GM21381 (cell line): ENCODE data around the gene MMP25.
A peak's percentile ranks its signal among the peaks of the same experiment; 100 is the strongest.
"Not testable (repeated sequence)": the region's sequence is repeated elsewhere in the genome, so short reads cannot be mapped to it uniquely, and the experiment has no call there.

Source experiments
- ATAC-seq: cut with Tn5 transposase; IDR thresholded peaks from one replicate; pipeline ENCODE4 v1.9.1; 2021; ENCODE audit warnings: mild to moderate bottlenecking, moderate library complexity; ENCODE audit not compliant: unreplicated experiment

MMP25 gene

DNA sequence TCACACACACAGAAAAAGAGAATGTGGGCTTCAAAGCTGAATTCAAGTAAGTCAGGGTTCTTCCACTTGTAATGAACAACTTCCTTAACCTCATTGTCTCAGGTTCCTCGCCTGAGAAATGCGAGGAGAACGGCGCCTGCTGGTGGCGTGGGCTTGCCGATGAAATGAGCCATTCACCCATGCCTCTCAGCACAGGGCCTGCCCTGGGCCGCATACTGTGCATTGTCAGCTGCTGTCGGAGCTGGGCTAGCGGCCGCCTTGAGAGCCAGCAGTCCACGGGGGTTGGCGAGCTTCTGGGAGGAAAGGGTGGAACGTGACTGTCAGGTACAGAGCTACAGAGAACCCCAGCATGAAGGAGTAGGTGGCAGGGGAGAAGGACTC lies 7.0 kb downstream of the MMP25 start:
- ATAC-seq: not testable (repeated sequence)

DNA sequence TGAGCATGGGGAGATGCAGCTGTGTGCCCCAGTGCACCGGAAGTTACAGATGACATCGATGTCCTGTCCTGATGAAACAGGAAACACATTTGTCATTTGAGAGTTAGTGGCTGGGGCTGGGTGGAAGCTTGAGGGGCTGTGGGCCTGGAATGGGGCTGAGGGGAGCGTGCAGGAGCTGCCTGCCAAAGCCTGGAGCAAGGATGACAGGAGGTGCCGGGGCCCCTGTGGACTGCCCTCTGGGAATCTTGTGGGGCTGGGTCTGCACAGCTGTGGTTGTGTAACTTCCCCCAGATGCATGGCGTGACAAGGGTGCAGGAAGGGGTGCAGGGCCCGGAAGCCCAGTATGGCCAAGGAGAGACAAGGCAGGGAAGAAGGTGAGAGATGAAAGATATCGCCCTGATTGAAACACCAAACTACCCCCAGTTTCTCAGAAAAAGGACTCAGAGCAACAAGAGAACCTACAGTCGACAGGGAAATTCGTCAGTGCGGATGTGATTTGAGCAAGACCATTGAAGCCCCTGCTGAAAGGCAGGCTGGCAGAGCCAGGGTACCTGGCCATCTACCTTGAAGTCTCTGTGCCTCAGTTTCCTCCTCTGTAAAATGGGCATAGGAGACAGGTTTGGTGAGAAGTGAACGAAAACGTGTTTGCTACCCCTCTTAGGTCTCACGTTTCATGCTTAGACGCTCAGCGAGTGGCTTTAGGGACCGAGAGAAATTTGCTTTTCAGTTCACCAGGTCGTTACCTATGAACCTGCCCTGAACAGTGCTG lies 8.8 kb downstream of the MMP25 start:
- no peak for ATAC-seq

DNA sequence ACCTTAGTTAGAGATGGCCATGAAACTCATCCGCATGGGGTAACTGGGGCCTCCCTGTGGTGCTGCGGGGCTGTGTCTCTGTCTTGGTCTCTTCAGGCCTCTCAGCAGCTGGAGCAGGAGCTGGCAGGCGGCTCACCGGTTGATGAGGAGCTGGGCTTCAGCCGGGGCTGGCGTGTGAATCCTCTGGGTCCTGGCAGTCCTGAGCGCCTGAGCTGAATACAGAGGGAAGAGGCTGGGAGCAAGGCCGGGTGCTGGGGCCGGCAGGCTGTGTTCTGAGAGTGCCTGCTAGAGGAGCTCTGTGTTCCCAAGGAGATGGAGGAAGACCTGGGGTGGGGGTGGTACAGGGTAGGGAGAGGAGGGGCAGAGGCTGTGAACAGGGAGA lies 9.4 kb downstream of the MMP25 start:
- not testable (repeated sequence) for ATAC-seq

GRCh38 chr16:3056336-3057180 lies 10.2 kb downstream of the MMP25 start:
- ATAC-seq: no peak

DNA sequence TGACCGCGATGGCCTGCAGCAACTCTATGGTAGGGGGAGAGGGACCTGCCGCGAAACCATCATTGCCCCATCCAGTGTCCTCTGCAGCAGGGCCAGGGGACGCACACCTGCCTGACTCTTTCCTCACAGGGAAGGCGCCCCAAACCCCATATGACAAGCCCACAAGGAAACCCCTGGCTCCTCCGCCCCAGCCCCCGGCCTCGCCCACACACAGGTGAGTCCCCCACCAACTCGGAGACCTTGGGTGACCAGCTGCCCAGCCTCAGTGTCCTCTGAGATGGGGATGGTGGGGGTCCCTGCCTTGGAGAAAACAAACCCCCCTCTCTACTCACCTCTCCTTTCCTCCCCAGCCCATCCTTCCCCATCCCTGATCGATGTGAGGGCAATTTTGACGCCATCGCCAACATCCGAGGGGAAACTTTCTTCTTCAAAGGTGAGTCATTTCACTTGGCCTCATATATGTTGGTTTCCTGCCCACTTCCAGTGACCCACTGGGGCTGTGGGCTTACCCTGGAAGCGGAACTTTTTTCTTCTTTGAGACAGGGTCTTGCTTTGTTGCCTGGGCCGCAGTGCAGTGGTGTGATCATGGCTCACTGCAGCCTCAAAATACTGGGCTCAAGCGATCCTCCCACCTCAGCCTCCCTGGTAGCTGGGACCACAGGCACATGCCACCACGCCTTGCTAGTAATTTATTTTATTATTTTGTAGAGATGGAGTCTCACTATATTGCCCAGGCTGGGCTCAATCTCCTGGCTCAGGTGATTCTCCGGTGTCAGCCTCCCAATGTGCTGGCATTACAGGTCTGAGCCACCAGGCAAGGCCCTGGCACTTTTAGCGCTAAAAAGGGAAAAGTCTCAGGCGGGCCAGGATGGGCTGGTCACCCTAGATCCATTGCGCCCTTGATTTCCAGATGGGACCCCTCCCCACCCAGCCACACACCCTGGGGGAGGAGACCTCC lies 11.1 kb downstream of the MMP25 start:
- ATAC-seq: no peak

DNA sequence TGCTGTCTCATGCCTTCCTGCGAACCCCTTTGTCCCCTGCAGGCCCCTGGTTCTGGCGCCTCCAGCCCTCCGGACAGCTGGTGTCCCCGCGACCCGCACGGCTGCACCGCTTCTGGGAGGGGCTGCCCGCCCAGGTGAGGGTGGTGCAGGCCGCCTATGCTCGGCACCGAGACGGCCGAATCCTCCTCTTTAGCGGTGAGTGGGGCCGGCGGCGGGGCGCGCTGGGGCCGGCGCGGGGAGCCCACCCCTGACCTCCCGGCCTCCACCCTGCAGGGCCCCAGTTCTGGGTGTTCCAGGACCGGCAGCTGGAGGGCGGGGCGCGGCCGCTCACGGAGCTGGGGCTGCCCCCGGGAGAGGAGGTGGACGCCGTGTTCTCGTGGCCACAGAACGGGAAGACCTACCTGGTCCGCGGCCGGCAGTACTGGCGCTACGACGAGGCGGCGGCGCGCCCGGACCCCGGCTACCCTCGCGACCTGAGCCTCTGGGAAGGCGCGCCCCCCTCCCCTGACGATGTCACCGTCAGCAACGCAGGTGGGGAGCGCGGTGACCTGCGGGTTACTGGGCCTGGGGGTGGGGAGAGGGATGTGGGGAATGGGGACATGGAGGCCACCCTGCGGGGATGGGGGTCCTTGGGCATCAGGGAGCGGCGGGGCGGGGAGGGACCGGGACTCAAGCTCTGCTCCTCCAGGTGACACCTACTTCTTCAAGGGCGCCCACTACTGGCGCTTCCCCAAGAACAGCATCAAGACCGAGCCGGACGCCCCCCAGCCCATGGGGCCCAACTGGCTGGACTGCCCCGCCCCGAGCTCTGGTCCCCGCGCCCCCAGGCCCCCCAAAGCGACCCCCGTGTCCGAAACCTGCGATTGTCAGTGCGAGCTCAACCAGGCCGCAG lies 12.0 kb downstream of the MMP25 start:
- ATAC-seq: peak; percentile 31

DNA sequence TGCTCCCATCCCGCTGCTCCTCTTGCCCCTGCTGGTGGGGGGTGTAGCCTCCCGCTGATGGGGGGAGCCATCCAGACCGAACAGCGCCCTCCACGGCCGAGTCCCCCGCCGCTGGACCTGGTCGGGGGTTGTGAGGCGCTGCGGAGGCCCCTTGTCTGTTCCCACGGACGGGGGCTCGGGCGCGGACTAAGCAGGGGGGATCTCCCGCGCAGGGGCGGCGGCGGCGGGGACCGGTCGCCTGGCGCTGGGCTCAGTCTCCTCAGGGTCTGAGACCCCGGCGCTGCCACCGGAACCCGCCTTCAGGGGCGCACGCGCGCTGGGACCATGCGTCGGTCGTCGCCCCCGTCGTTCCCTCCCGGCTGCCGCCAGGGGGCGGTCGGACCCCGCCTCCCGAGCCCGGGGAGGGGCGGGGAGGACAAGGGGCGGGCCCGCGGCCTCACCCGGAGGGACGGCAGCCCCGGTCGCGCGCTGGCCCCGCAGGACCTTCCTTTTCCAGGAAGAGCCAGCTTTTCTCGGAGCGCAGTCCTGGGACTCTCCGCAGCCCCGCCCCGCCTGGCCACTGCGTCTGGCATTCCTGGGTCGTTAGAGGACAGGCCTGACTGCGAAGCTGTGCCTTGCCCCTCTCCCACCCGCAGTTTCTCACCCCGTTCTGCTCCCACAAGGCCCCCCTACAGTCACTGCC lies 12.8 kb downstream of the MMP25 start:
- ATAC-seq: peak; percentile 78

DNA sequence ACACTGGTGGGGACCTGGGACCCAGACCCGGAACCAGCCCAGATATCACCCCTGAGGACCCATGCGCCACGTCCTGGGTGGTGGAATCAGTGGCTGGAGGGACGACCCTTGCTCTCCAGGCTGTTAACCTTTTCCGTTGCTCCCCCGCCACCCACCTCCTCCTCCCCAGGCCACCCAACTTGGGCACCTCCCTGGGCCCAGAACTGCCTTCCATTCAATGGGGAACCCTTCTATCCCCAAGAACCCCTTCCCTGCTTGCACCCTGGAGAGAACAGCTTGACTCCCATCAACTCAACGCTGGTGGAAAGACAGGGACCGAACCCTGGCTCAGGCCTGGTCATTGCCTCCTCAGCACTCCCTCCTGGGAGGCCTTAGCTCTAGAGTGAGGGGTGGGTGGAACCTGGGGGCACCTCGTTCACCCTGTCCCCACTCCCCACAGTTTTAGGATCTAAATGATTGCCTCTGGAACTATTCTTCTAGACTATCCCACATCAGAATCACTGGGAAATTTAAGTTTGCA lies 13.4 kb downstream of the MMP25 start:
- no peak for ATAC-seq

DNA sequence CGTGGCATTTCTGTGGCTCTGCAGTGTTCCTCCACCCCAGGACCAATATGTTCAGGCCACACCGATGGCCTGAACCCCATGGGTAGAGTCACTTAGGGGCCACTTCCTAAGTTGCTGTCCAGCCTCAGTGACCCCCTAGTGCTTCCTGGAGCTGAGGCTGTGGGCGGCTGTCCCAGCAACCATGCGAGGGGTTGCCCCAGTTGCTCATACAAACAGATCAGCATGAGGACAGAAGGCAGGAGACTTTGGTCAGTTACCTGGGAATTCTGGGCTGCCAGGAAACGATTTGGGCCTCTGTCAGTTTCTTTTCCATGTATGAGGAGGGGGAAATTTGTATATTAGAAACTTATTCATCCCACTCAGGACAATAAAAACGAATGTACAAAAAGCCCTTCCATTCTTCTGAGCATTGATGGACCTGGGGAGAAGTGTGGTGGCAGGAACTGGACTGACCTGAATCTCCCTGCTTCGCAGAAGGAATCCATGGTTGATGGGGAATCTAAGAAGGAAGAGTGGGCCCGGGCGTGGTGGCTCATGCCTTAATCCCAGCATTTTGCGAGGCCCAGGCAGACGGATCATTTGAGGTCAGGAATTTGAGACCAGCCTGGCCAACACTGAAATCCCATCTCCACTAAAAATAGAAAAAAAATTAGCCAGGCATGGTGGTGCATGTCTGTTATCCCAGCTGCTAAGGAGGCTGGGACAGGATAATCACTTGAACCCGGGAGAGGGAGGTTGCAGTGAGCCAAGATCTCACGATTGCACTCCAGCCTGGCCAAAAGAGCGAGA lies 14.2 kb downstream of the MMP25 start:
- no peak for ATAC-seq

DNA sequence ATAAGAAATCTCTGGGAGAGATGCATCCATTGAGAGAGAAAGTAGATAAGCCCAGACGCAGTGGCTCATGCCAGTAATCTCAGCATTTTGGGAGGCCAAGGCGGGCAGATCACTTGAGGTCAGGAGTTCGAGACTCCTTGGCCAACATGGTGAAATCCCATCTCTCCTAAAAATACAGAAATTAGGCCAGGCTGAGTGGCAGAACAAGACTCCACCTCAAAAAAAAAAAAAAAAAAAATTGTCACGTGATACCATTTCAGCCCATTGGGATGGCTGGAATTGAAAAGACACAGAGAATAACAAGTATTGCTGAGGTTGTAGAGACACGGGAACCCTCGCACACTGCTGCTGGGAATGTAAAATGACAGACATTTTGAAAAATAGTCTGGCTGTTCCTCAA lies 16.2 kb downstream of the MMP25 start:
- ATAC-seq: no peak

GRCh38 chr16:3063625-3064386 lies 17.4 kb downstream of the MMP25 start:
- no peak for ATAC-seq

GRCh38 chr16:3065069-3065741 lies 18.8 kb downstream of the MMP25 start, which contains the start of gene IL32:
Gene IL32 (plus strand): TSS chr16:3065640. CDS start chr16:3065812, 172 bp downstream.
- ATAC-seq: no peak

DNA sequence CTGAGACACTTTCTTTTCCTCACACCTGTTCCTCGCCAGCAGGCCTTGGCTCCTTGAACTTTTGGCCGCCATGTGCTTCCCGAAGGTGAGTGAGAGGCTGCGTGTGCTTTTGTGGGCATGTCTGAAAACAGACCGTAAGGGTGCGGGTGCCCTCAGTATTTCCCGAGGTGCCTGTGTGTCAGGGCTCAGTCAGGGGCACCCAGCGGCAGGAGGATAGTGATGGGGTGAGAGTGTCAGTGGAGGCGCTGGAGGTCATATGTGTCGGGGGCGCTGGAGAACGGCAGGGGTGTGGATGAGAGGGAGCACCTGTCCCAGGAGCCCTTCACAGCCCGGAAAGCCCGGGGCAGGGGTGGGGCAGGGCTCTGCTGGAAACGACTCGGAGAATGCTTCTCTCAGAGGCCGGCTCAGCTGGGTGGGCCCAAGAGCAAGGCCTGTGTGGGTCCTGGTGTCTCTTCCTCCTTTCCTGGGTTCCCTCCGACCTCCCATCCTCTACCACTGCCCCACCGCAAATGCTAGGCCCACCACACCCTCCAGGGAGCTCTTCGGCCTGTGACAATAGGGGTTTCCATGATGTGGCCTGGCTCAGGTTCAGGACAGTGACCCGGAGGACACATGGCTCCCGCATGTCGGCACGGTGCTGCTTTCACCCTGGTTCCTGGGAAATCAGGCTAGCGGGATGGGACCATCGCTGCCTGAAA lies 19.5 kb downstream of the MMP25 start:
- no peak for ATAC-seq

- ATAC-seq: no peak
Observed at GRCh38 chr16:3066440-3066748, 20.0 kb downstream of the MMP25 start.

DNA sequence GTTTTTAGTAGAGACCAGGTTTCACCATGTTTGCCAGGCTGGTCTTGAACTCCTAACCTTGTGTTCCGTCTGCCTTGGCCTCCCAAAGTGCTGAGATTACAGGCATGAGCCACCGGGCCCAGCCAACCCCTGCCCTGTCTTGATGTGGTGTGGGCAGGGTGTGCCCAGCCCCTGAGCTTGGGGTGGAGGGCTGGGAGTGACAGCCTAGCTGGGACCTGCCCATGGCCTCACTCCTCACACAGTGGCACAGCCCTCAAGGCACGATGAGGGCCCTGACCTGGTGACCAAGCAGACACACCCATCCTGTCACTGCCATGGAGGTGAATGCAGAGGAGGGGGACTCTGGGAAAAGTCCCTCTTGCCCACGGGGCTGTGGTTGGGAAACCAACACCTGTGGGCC lies 22.1 kb downstream of the MMP25 start:
- no peak for ATAC-seq

GRCh38 chr16:3069146-3069545 lies 22.8 kb downstream of the MMP25 start:
- ATAC-seq: not testable (repeated sequence)
